Parietal lobe (tissue), 1 donor: ENCODE measurements around the gene GPATCH2. TPM values are rescaled to one million over a fixed set of nuclear protein-coding genes. Genes with fewer than 3 reads are reported as not detected.

Experiments used
- total RNA-seq: library from RNA; depleted of rRNA; stranded (reverse); fragments of >200 nt; gene quantifications from one replicate; pipeline ENCODE4 v1.2.3, GENCODE V29; 2014

The GPATCH2 gene
- 31.3 TPM for total RNA-seq

DNA sequence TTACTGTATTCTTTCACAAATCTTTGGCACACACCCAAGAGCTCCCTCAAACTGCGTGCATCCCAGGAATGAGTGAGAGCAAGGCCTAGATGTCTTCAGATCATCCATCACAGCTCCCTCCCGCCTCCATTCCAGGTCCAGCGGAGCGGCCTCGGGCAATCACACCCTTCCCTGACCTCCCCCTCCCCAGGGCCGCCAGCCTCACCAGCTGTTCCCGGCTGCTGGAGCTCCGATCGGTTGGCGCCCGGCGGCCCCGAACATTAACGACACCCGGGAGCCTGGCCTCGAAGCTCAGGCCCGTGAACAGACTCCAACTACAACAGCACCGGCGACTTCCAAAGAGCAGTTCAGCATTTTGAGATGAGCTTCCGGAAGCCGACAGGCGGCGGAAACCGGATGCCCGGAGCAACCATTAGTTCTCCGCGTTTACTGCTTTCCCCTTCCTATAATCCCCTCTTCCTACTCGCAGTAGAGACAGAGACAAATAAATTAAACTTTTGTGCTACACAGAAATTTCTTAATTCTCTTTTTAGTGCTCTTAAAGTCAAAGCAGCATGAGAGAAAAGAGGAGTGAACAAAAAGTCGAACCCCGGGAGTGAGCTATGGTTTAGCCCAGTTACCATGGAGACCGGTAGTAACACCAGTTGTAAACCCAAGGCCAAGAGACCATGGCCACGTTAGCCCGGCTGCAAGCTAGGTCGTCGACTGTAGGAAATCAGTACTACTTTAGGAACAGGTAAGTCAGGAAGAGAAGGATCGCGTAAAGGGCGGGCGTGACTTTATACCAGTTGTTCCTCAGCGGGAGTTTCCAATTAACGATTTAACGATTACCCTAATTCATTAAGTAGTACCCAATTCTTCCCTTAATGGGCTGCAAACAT lies at the start of gene GPATCH2, which contains the start of gene SPATA17:
Gene GPATCH2, minus strand, starts transcription at position 380 of the 881 bp plus-strand sequence. Its CDS starts 119 bp downstream, at position 261.
Gene SPATA17, plus strand, starts transcription at position 634 of the 881 bp plus-strand sequence. Its CDS starts 35 bp downstream, at position 669.

Other genes with a start within 250 kb of the GPATCH2 start
- 3.1 TPM for gene SPATA17, start 254 bp upstream of the GPATCH2 start, total RNA-seq